ENCODE results near the gene LGALS9.

GRCh38 chr17:27602721-27603420 lies 28.1 kb upstream of the LGALS9 start:
- TF ChIP-seq CTCF (IDR thresholded peaks at IDR 0.05) = peak; percentile 81 to 96 (median 91)
- TF ChIP-seq POLR2A (IDR thresholded peaks at IDR 0.05) = no peak

Measured in adrenal gland (tissue), 5 donors.